Calu3 (cell line): Measurements from ENCODE around the gene FBXO10. TPM values are rescaled to one million over a fixed set of nuclear protein-coding genes. Genes with fewer than 3 reads are reported as not detected.
"Not testable (repeated sequence)": the region's sequence is repeated elsewhere in the genome, so short reads cannot be mapped to it uniquely, and the experiment has no call there.

Experiments used
- BruUV-seq: library from RNA; stranded (reverse); fragments of 400-500 nt; replicated peaks from 2 replicates; lab custom pipeline; 2021; lab: Mats Ljungman, UMichigan
- CTCF ChIA-PET: fragments of 300-600 bp; sonication (Branson Sonifier 250); formaldehyde crosslinking; loops from one replicate; lab custom pipeline; 2022; ENCODE audit warnings: antibody characterized with exemption; lab: Charles Lee
- DNase-seq: peaks from one replicate; pipeline ENCODE4 v3.0.0; 2022
- H3K27ac Mint-ChIP-seq: one replicate; pipeline ENCODE4 v1.8.0; 2022; ENCODE audit warnings: mixed read lengths; ENCODE audit not compliant: unreplicated experiment
- H3K27me3 Mint-ChIP-seq: one replicate; pipeline ENCODE4 v1.8.0; 2022; ENCODE audit warnings: mixed read lengths; ENCODE audit not compliant: unreplicated experiment
- H3K36me3 Mint-ChIP-seq: one replicate; pipeline ENCODE4 v1.8.0; 2022; ENCODE audit warnings: mild to moderate bottlenecking, moderate library complexity, mixed read lengths; ENCODE audit not compliant: insufficient read depth, unreplicated experiment
- H3K4me1 Mint-ChIP-seq: one replicate; pipeline ENCODE4 v1.8.0; 2022; ENCODE audit warnings: mild to moderate bottlenecking, low read depth, mixed read lengths; ENCODE audit not compliant: unreplicated experiment
- H3K4me3 Mint-ChIP-seq: one replicate; pipeline ENCODE4 v1.8.0; 2022; ENCODE audit warnings: mild to moderate bottlenecking, low read depth, moderate library complexity, mixed read lengths; ENCODE audit not compliant: unreplicated experiment
- H3K9me3 Mint-ChIP-seq: one replicate; pipeline ENCODE4 v1.8.0; 2022; ENCODE audit warnings: low read depth, mixed read lengths; ENCODE audit not compliant: unreplicated experiment
- CTCF ChIP-seq: fragments of 200-600 bp; IDR thresholded peaks from one replicate; pipeline ENCODE4 v1.8.0; 2022; ENCODE audit warnings: antibody characterized with exemption; ENCODE audit not compliant: unreplicated experiment
- intact Hi-C: fragments of 100-400 bp; cut with micrococcal nuclease; formaldehyde crosslinking; loops from one replicate; pipeline ENCODE4 v1.10.0; 2022; ENCODE audit not compliant: unreplicated experiment
- total RNA-seq: library from RNA; stranded (reverse); gene quantifications from 2 replicates; pipeline ENCODE4 v1.2.3, GENCODE V29; 2022

FBXO10 gene
- total RNA-seq, 1 experiment from 2014 or later = 0.94 TPM

GRCh38 chr9:37486256-37486615, 89.9 kb downstream of the FBXO10 start:
- CTCF ChIA-PET = no interaction called here
- peaks cover 9% of the 10 kb centered on the region for H3K4me1 Mint-ChIP-seq
- peak overlapping the region; percentile 85 for H3K27ac Mint-ChIP-seq
- H3K9me3 Mint-ChIP-seq = no peaks in the 10 kb centered on the region
- TSS peak; percentile 32 for BruUV-seq
- peaks cover 13% of the 10 kb centered on the region for H3K36me3 Mint-ChIP-seq
- DNase-seq = no peak
- intact Hi-C loops = no loop called here
- peak overlapping the region; percentile 75 for H3K4me3 Mint-ChIP-seq
- no peak for TF ChIP-seq CTCF
- no peaks in the 10 kb centered on the region for H3K27me3 Mint-ChIP-seq

DNA sequence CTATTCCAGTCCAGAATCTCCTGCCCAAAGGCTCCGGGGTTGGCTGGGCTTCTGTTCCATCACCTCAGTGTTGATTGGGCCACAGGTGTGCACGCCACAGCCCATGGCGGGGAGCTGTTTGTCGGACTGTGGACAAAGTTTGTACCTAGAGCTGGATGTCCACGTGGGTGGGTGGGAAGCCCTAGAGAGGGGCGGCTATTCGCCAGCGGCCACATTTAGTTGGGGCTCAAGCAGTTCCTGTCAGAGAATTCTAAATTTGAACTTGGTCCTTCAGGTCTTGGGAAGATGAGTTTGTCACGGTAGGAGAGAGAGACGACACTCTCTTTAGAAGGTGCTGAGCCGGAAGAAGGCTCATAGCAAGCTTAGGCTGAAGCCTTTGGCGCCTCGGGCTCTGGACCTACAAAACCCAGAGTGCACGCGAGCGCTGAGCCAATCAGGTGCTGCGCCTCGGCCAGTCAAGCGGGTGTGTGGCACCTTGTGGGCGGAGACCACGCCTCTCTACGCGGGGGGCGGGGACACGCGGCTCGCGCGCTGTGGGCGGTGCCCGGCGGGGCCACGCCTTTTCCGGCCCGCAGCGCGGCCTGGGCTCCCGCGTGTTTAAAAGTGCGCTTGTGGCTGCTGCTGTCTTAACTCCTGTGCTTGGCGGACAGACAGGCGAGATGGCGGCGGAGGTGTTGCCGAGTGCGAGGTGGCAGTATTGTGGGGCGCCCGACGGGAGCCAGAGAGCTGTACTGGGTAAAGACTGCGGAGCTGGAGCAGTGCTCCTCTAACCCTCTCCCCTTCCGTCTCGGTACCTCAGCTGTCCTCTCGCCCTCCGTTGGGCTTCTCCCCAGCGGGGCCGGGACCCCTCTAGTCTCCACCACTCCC, 90.6 kb downstream of the FBXO10 start, which contains the start of gene POLR1E:
POLR1E (plus strand) TSS at position 560 of the 867 bp plus-strand sequence; CDS start at position 660, 100 bp downstream.
- H3K36me3 Mint-ChIP-seq = peaks cover 13% of the 10 kb centered on the region
- BruUV-seq = TSS peak; percentile 72
- intact Hi-C loops = no loop called here
- no peaks in the 10 kb centered on the region for H3K9me3 Mint-ChIP-seq
- TF ChIP-seq CTCF = no peak
- no peaks in the 10 kb centered on the region for H3K27me3 Mint-ChIP-seq
- peak; percentile 79 for DNase-seq
- peaks cover 9% of the 10 kb centered on the region for H3K4me1 Mint-ChIP-seq
- H3K27ac Mint-ChIP-seq = peak within 1 kb of the TSS; percentile 85
- peak within 1 kb of the TSS; percentile 75 for H3K4me3 Mint-ChIP-seq
- CTCF ChIA-PET = interaction anchor here (0.8 kb wide), 1 partner anchor 20 kb away, joined by 3 read pairs; the partner anchor contains the start of gene ZBTB5

DNA sequence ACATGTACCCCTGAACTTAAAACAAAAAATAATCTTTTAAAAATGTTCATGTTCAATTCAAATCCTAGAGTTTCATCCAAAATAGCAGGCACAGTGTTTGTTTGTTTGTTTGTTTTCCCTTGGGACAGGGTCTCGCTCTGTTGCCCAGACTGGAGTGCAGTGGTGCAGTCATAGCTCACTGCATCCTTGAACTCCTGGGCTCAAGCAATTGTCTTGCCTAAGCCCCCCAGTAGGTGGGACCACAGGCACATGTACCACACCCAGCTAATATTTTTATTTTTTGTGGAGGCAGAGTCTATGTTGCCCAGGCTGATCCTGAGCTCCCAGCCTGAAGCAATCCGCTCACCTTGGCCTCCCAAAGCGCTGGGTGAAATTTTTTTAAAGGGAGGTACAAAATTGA, 95.4 kb downstream of the FBXO10 start:
- Mint-ChIP-seq H3K27me3 (no peaks in the 10 kb centered on the region), H3K36me3 (peaks cover 5% of the 10 kb centered on the region), H3K9me3 (no peaks in the 10 kb centered on the region), H3K4me3 (no peak overlapping the region), H3K4me1 (peaks cover 9% of the 10 kb centered on the region), H3K27ac (no peak overlapping the region)
- TF ChIP-seq CTCF = no peak
- intact Hi-C loops = no loop called here
- CTCF ChIA-PET = no interaction called here
- DNase-seq = no peak
- no TSS peak for BruUV-seq

- intact Hi-C loops, H3K27ac Mint-ChIP-seq, H3K4me1 Mint-ChIP-seq, H3K27me3 Mint-ChIP-seq, CTCF ChIA-PET, BruUV-seq, H3K36me3 Mint-ChIP-seq, H3K4me3 Mint-ChIP-seq, H3K9me3 Mint-ChIP-seq, DNase-seq: not testable (repeated sequence)
Measured at GRCh38 chr9:37477987-37478619, 98.1 kb downstream of the FBXO10 start.

DNA sequence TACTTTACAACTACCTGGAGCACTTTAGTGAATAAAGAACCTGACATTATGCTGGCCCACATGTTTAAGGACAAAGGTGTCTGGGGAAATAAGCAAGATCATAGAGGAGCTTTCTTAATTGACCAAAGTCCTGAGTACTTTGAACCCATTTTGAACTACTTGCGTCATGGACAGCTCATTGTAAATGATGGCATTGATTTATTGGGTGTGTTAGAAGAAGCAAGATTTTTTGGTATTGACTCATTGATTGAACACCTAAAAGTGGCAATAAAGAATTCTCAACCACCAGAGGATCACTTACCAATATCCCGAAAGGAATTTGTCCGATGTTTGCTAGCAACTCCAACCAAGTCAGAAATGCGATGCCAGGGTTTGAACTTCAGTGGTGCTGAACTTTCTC, 98.7 kb downstream of the FBXO10 start:
- CTCF ChIA-PET = not testable (repeated sequence)

More for the DNA sequence above, 98.7 kb downstream of the FBXO10 start:
- H3K9me3 Mint-ChIP-seq, H3K36me3 Mint-ChIP-seq, BruUV-seq, H3K27me3 Mint-ChIP-seq, H3K27ac Mint-ChIP-seq, DNase-seq, H3K4me3 Mint-ChIP-seq, H3K4me1 Mint-ChIP-seq, intact Hi-C loops: not testable (repeated sequence)
